Activated T-cell treated with anti-CD3 and anti-CD28 coated beads for 4 hours (primary cell): ENCODE results near the gene CD2.
A peak's percentile ranks its signal among the peaks of the same experiment; 100 is the strongest.
"Not testable (repeated sequence)": the region's sequence is repeated elsewhere in the genome, so short reads cannot be mapped to it uniquely, and the experiment has no call there.

Experiments used
- DNase-seq: peaks from one replicate; pipeline ENCODE4 v3.0.0-alpha.2; 2020

The CD2 gene

GRCh38 chr1:116732726-116733125 lies 21.5 kb upstream of the CD2 start:
- DNase-seq: no peak

- DNase-seq: no peak
Measured at GRCh38 chr1:116733476-116734365, 20.5 kb upstream of the CD2 start.

GRCh38 chr1:116735246-116735645 lies 19.0 kb upstream of the CD2 start:
- no peak for DNase-seq

GRCh38 chr1:116737020-116737854 lies 17.0 kb upstream of the CD2 start:
- peak; percentile 69 for DNase-seq

GRCh38 chr1:116737855-116738321 lies 16.3 kb upstream of the CD2 start:
- no peak for DNase-seq

GRCh38 chr1:116738673-116739370 lies 15.4 kb upstream of the CD2 start:
- DNase-seq: no peak

GRCh38 chr1:116739371-116740012 lies 14.7 kb upstream of the CD2 start:
- DNase-seq: no peak

- no peak for DNase-seq
Measured at GRCh38 chr1:116740296-116740695, 13.9 kb upstream of the CD2 start.

GRCh38 chr1:116740746-116741145 lies 13.5 kb upstream of the CD2 start:
- DNase-seq: no peak

GRCh38 chr1:116741836-116742565 lies 12.2 kb upstream of the CD2 start:
- DNase-seq: no peak

- DNase-seq: no peak
Measured at GRCh38 chr1:116743535-116743934, 10.7 kb upstream of the CD2 start.

- no peak for DNase-seq
Measured at GRCh38 chr1:116748272-116748671, 6.0 kb upstream of the CD2 start.

- no peak for DNase-seq
Measured at GRCh38 chr1:116751146-116751545, 3.1 kb upstream of the CD2 start.

GRCh38 chr1:116751621-116752020 lies 2.6 kb upstream of the CD2 start:
- no peak for DNase-seq

- no peak for DNase-seq
Measured at GRCh38 chr1:116753312-116753711, 918 bp upstream of the CD2 start.

GRCh38 chr1:116755066-116755465 lies 836 bp downstream of the CD2 start:
- no peak for DNase-seq

GRCh38 chr1:116755681-116756080 lies 1.5 kb downstream of the CD2 start:
- DNase-seq: no peak

GRCh38 chr1:116756092-116756491 lies 1.9 kb downstream of the CD2 start:
- not testable (repeated sequence) for DNase-seq

- DNase-seq: not testable (repeated sequence)
Measured at GRCh38 chr1:116758456-116758815, 4.2 kb downstream of the CD2 start.

- DNase-seq: no peak
Measured at GRCh38 chr1:116759636-116760035, 5.4 kb downstream of the CD2 start.

- no peak for DNase-seq
Measured at GRCh38 chr1:116760487-116760886, 6.3 kb downstream of the CD2 start.
